ENCODE results near the gene SCIN. TPM values are rescaled to one million over a fixed set of nuclear protein-coding genes. Genes with fewer than 3 reads are reported as not detected.
"Not testable (repeated sequence)": the region's sequence is repeated elsewhere in the genome, so short reads cannot be mapped to it uniquely, and the experiment has no call there.

SCIN gene
- polyA plus RNA-seq, 1 donor (not counting 4 experiments of a cell fraction or from before 2014, with no cell fraction given), result not detected

- no peaks in the 10 kb centered on the region for H3K36me3 ChIP-seq (ENCODE audit: control insufficient read depth in 2 of 2, extremely low read depth in 1 of 2, insufficient read depth in 2 of 2, low read length in 2 of 2)
- TF ChIP-seq CTCF (optimal IDR thresholded peaks at IDR 0.05 in 1 of 3, IDR thresholded peaks at IDR 0.05 in 1 of 3, conservative IDR thresholded peaks at IDR 0.05 in 1 of 3; ENCODE audit: extremely low read depth in 1 of 3, insufficient read depth in 2 of 3, low read length in 3 of 3), result peak in 2 of 3 experiments; percentile 63 to 73
- TF ChIP-seq EZH2 (IDR thresholded peaks at IDR 0.05; ENCODE audit: low read length), result no peak
- peak within 1 kb of the TSS; percentile 69 to 97 (median 91) for H3K4me3 ChIP-seq (ENCODE audit: control insufficient read depth in 2 of 3, extremely low read depth in 1 of 3, insufficient read depth in 2 of 3, low read depth in 1 of 3, low read length in 3 of 3)
- peak within 1 kb of the TSS; percentile 90 for H2AFZ ChIP-seq (ENCODE audit: control insufficient read depth, low read length)
- no peaks in the 10 kb centered on the region for H3K27me3 ChIP-seq (ENCODE audit: control insufficient read depth, extremely low read depth, insufficient read depth, low read length)
- no peaks in the 10 kb centered on the region for H3K9me1 ChIP-seq (ENCODE audit: control insufficient read depth, extremely low read depth, insufficient read depth, low read length)
- DNase-seq (ENCODE audit: low read depth, low spot score) (peak; percentile 75), FAIRE-seq (peak; percentile 83)
- H4K20me1 ChIP-seq (ENCODE audit: control insufficient read depth, extremely low read depth, insufficient read depth, low read length), result no peaks in the 10 kb centered on the region
- dilution Hi-C loops (cut with MboI; ENCODE audit: extremely low pct_ligation_motif_present, low sequenced_read_pairs), result loop anchor here (25.0 kb wide), 1 partner anchor 575 kb away; no protein-coding TSS in a partner anchor
- H3K4me2 ChIP-seq (ENCODE audit: control insufficient read depth, extremely low read depth, insufficient read depth, low read depth, low read length), result peak within 1 kb of the TSS; percentile 80
- H3K9me3 ChIP-seq (ENCODE audit: control insufficient read depth, low read depth, low read length), result no peaks in the 10 kb centered on the region
- peaks cover 8% of the 10 kb centered on the region for H3K4me1 ChIP-seq (ENCODE audit: control insufficient read depth, extremely low read depth, insufficient read depth, low read length)
- H3K9ac ChIP-seq (ENCODE audit: control insufficient read depth, extremely low read depth, insufficient read depth, low read length), result peak within 1 kb of the TSS; percentile 87
- peak within 1 kb of the TSS; percentile 75 for H3K27ac ChIP-seq (ENCODE audit: control insufficient read depth, insufficient read depth, low read length)
- peaks cover 37% of the 10 kb centered on the region for H3K79me2 ChIP-seq (ENCODE audit: control insufficient read depth, insufficient read depth, low read length)
Measured at GRCh38 chr7:12686891-12687717, 116.6 kb downstream of the SCIN start, which contains the start of gene ARL4A. Gene ARL4A (plus strand): TSS chr7:12687633. CDS start chr7:12688255, 622 bp downstream.

GRCh38 chr7:12687718-12688171, 117.2 kb downstream of the SCIN start:
- TF ChIP-seq EZH2 (IDR thresholded peaks at IDR 0.05; ENCODE audit: low read length) (no peak), CTCF (optimal IDR thresholded peaks at IDR 0.05 in 1 of 3, IDR thresholded peaks at IDR 0.05 in 1 of 3, conservative IDR thresholded peaks at IDR 0.05 in 1 of 3; ENCODE audit: extremely low read depth in 1 of 3, insufficient read depth in 2 of 3, low read length in 3 of 3) (no peak)
- DNase-seq (ENCODE audit: low read depth, low spot score), result no peak
- H4K20me1 ChIP-seq (ENCODE audit: control insufficient read depth, extremely low read depth, insufficient read depth, low read length), result no peaks in the 10 kb centered on the region
- H3K36me3 ChIP-seq (ENCODE audit: control insufficient read depth in 2 of 2, extremely low read depth in 1 of 2, insufficient read depth in 2 of 2, low read length in 2 of 2), result no peaks in the 10 kb centered on the region
- no peaks in the 10 kb centered on the region for H3K9me1 ChIP-seq (ENCODE audit: control insufficient read depth, extremely low read depth, insufficient read depth, low read length)
- H3K27ac ChIP-seq (ENCODE audit: control insufficient read depth, insufficient read depth, low read length), result peak overlapping the region; percentile 75
- FAIRE-seq, result no peak
- H3K4me1 ChIP-seq (ENCODE audit: control insufficient read depth, extremely low read depth, insufficient read depth, low read length), result peaks cover 8% of the 10 kb centered on the region
- H3K4me2 ChIP-seq (ENCODE audit: control insufficient read depth, extremely low read depth, insufficient read depth, low read depth, low read length), result peak overlapping the region; percentile 80
- peak overlapping the region; percentile 81 for H3K9ac ChIP-seq (ENCODE audit: control insufficient read depth, extremely low read depth, insufficient read depth, low read length)
- peak overlapping the region; percentile 69 to 97 (median 91) for H3K4me3 ChIP-seq (ENCODE audit: control insufficient read depth in 2 of 3, extremely low read depth in 1 of 3, insufficient read depth in 2 of 3, low read depth in 1 of 3, low read length in 3 of 3)
- H2AFZ ChIP-seq (ENCODE audit: control insufficient read depth, low read length), result peak overlapping the region; percentile 75
- peaks cover 37% of the 10 kb centered on the region for H3K79me2 ChIP-seq (ENCODE audit: control insufficient read depth, insufficient read depth, low read length)
- H3K27me3 ChIP-seq (ENCODE audit: control insufficient read depth, extremely low read depth, insufficient read depth, low read length), result no peaks in the 10 kb centered on the region
- dilution Hi-C loops (cut with MboI; ENCODE audit: extremely low pct_ligation_motif_present, low sequenced_read_pairs), result loop anchor here (25.0 kb wide), 1 partner anchor 575 kb away; no protein-coding TSS in a partner anchor
- no peaks in the 10 kb centered on the region for H3K9me3 ChIP-seq (ENCODE audit: control insufficient read depth, low read depth, low read length)

GRCh38 chr7:12688485-12689170, 118.1 kb downstream of the SCIN start:
- DNase-seq (ENCODE audit: low read depth, low spot score); H2AFZ ChIP-seq (ENCODE audit: control insufficient read depth, low read length); H3K9me3 ChIP-seq (ENCODE audit: control insufficient read depth, low read depth, low read length); H3K27me3 ChIP-seq (ENCODE audit: control insufficient read depth, extremely low read depth, insufficient read depth, low read length); H3K27ac ChIP-seq (ENCODE audit: control insufficient read depth, insufficient read depth, low read length); H3K36me3 ChIP-seq (ENCODE audit: control insufficient read depth in 2 of 2, extremely low read depth in 1 of 2, insufficient read depth in 2 of 2, low read length in 2 of 2); H4K20me1 ChIP-seq (ENCODE audit: control insufficient read depth, extremely low read depth, insufficient read depth, low read length); H3K4me1 ChIP-seq (ENCODE audit: control insufficient read depth, extremely low read depth, insufficient read depth, low read length); H3K9me1 ChIP-seq (ENCODE audit: control insufficient read depth, extremely low read depth, insufficient read depth, low read length): not testable (repeated sequence)
- FAIRE-seq, result peak; percentile 9
- peaks cover 40% of the 10 kb centered on the region for H3K79me2 ChIP-seq (ENCODE audit: control insufficient read depth, insufficient read depth, low read length)
- peak overlapping the region; percentile 40 for H3K9ac ChIP-seq (ENCODE audit: control insufficient read depth, extremely low read depth, insufficient read depth, low read length)
- dilution Hi-C loops (cut with MboI; ENCODE audit: extremely low pct_ligation_motif_present, low sequenced_read_pairs), result loop anchor here (25.0 kb wide), 1 partner anchor 574 kb away; no protein-coding TSS in a partner anchor
- H3K4me3 ChIP-seq (ENCODE audit: control insufficient read depth in 2 of 3, extremely low read depth in 1 of 3, insufficient read depth in 2 of 3, low read depth in 1 of 3, low read length in 3 of 3), result peak overlapping the region; percentile 56 to 91 (median 77)
- peak overlapping the region; percentile 82 for H3K4me2 ChIP-seq (ENCODE audit: control insufficient read depth, extremely low read depth, insufficient read depth, low read depth, low read length)
